Neuron (in vitro differentiated cells): ENCODE data around the gene FMN2.

Experiments used
- H2AFZ ChIP-seq: one replicate; pipeline ENCODE4 v1.6.1; 2013; ENCODE audit warnings: low read depth, mild to moderate bottlenecking, inconsistent platforms, low read length, moderate library complexity
- H3K27me3 ChIP-seq: one replicate; pipeline ENCODE4 v1.6.1; 2013; ENCODE audit warnings: low read length; ENCODE audit not compliant: insufficient read depth
- H3K36me3 ChIP-seq: one replicate; pipeline ENCODE4 v1.6.1; 2013; ENCODE audit warnings: low read length; ENCODE audit not compliant: insufficient read depth
- H3K4me1 ChIP-seq: one replicate; pipeline ENCODE4 v1.6.1; 2013; ENCODE audit warnings: low read length; ENCODE audit not compliant: insufficient read depth
- H3K4me3 ChIP-seq: 2 replicates; pipeline ENCODE4 v1.5.1; 2013; ENCODE audit warnings: mild to moderate bottlenecking, low read length, moderate library complexity
- H3K9me3 ChIP-seq: one replicate; pipeline ENCODE4 v1.6.1; 2013; ENCODE audit warnings: low read length

The FMN2 gene

GRCh38 chr1:240441669-240442068, 350.0 kb downstream of the FMN2 start:
- H3K27me3 ChIP-seq, result no peaks in the 10 kb centered on the region
- no peaks in the 10 kb centered on the region for H3K9me3 ChIP-seq
- no peak overlapping the region for H3K4me3 ChIP-seq
- no peak overlapping the region for H2AFZ ChIP-seq
- peaks cover 58% of the 10 kb centered on the region for H3K36me3 ChIP-seq
- H3K4me1 ChIP-seq, result no peaks in the 10 kb centered on the region

GRCh38 chr1:240445369-240445768, 353.7 kb downstream of the FMN2 start:
- H3K9me3 ChIP-seq, result no peaks in the 10 kb centered on the region
- H3K4me1 ChIP-seq, result peaks cover 8% of the 10 kb centered on the region
- H3K4me3 ChIP-seq, result no peak overlapping the region
- no peaks in the 10 kb centered on the region for H3K27me3 ChIP-seq
- H2AFZ ChIP-seq, result no peak overlapping the region
- peaks cover 37% of the 10 kb centered on the region for H3K36me3 ChIP-seq

GRCh38 chr1:240455228-240455821, 363.6 kb downstream of the FMN2 start:
- Histone ChIP-seq H3K9me3 (no peaks in the 10 kb centered on the region), H3K4me3 (no peak overlapping the region), H2AFZ (no peak overlapping the region), H3K27me3 (no peaks in the 10 kb centered on the region), H3K4me1 (no peaks in the 10 kb centered on the region), H3K36me3 (peaks cover 32% of the 10 kb centered on the region)

GRCh38 chr1:240457203-240457602, 365.5 kb downstream of the FMN2 start:
- H3K4me1 ChIP-seq, result no peaks in the 10 kb centered on the region
- no peak overlapping the region for H3K4me3 ChIP-seq
- peaks cover 33% of the 10 kb centered on the region for H3K36me3 ChIP-seq
- no peaks in the 10 kb centered on the region for H3K27me3 ChIP-seq
- H2AFZ ChIP-seq, result no peak overlapping the region
- H3K9me3 ChIP-seq, result no peaks in the 10 kb centered on the region

GRCh38 chr1:240462277-240462676, 370.6 kb downstream of the FMN2 start:
- Histone ChIP-seq H3K4me3 (no peak overlapping the region), H3K4me1 (peaks cover 17% of the 10 kb centered on the region)

GRCh38 chr1:240462766-240463395, 371.2 kb downstream of the FMN2 start:
- Histone ChIP-seq H3K27me3 (no peaks in the 10 kb centered on the region), H3K4me3 (no peak overlapping the region), H3K36me3 (peaks cover 19% of the 10 kb centered on the region), H2AFZ (no peak overlapping the region), H3K9me3 (no peaks in the 10 kb centered on the region), H3K4me1 (peaks cover 17% of the 10 kb centered on the region)

More at GRCh38 chr1:240462277-240462676, 370.6 kb downstream of the FMN2 start:
- Histone ChIP-seq H3K9me3 (no peaks in the 10 kb centered on the region), H2AFZ (no peak overlapping the region), H3K36me3 (peaks cover 17% of the 10 kb centered on the region), H3K27me3 (no peaks in the 10 kb centered on the region)

GRCh38 chr1:240464099-240464498, 372.4 kb downstream of the FMN2 start:
- H3K27me3 ChIP-seq, result no peaks in the 10 kb centered on the region
- H3K4me3 ChIP-seq, result no peak overlapping the region
- H3K4me1 ChIP-seq, result peaks cover 17% of the 10 kb centered on the region
- H3K36me3 ChIP-seq, result peaks cover 19% of the 10 kb centered on the region
- no peaks in the 10 kb centered on the region for H3K9me3 ChIP-seq
- no peak overlapping the region for H2AFZ ChIP-seq

- no peaks in the 10 kb centered on the region for H3K27me3 ChIP-seq
- peaks cover 14% of the 10 kb centered on the region for H3K36me3 ChIP-seq
- H3K9me3 ChIP-seq, result no peaks in the 10 kb centered on the region
- no peak overlapping the region for H3K4me3 ChIP-seq
- H3K4me1 ChIP-seq, result peaks cover 17% of the 10 kb centered on the region
- H2AFZ ChIP-seq, result no peak overlapping the region
Observed at GRCh38 chr1:240465531-240465940, 373.9 kb downstream of the FMN2 start.

- Histone ChIP-seq H3K27me3 (no peaks in the 10 kb centered on the region), H3K4me3 (no peak overlapping the region), H3K36me3 (peaks cover 9% of the 10 kb centered on the region), H3K4me1 (peaks cover 17% of the 10 kb centered on the region), H2AFZ (no peak overlapping the region), H3K9me3 (no peaks in the 10 kb centered on the region)
Observed at GRCh38 chr1:240466509-240466908, 374.8 kb downstream of the FMN2 start.

GRCh38 chr1:240467895-240468294, 376.2 kb downstream of the FMN2 start:
- Histone ChIP-seq H2AFZ (no peak overlapping the region), H3K9me3 (no peaks in the 10 kb centered on the region), H3K4me1 (peaks cover 17% of the 10 kb centered on the region), H3K36me3 (peaks cover 10% of the 10 kb centered on the region), H3K27me3 (no peaks in the 10 kb centered on the region), H3K4me3 (no peak overlapping the region)

GRCh38 chr1:240468656-240469055, 377.0 kb downstream of the FMN2 start:
- Histone ChIP-seq H3K4me1 (peaks cover 17% of the 10 kb centered on the region), H3K4me3 (no peak overlapping the region), H2AFZ (no peak overlapping the region), H3K36me3 (peaks cover 18% of the 10 kb centered on the region), H3K27me3 (no peaks in the 10 kb centered on the region), H3K9me3 (no peaks in the 10 kb centered on the region)

- H2AFZ ChIP-seq, result no peak overlapping the region
- no peaks in the 10 kb centered on the region for H3K27me3 ChIP-seq
- peaks cover 34% of the 10 kb centered on the region for H3K36me3 ChIP-seq
- H3K9me3 ChIP-seq, result peaks cover 2% of the 10 kb centered on the region
- no peaks in the 10 kb centered on the region for H3K4me1 ChIP-seq
- H3K4me3 ChIP-seq, result no peak overlapping the region
Observed at GRCh38 chr1:240474133-240474614, 382.5 kb downstream of the FMN2 start.

GRCh38 chr1:240475832-240476231, 384.1 kb downstream of the FMN2 start:
- Histone ChIP-seq H3K36me3 (peaks cover 34% of the 10 kb centered on the region), H3K4me1 (no peaks in the 10 kb centered on the region), H3K27me3 (no peaks in the 10 kb centered on the region), H3K4me3 (no peak overlapping the region), H3K9me3 (peaks cover 2% of the 10 kb centered on the region), H2AFZ (no peak overlapping the region)
